Measurements from ENCODE around the gene TTF2.

Gene TTF2

DNA sequence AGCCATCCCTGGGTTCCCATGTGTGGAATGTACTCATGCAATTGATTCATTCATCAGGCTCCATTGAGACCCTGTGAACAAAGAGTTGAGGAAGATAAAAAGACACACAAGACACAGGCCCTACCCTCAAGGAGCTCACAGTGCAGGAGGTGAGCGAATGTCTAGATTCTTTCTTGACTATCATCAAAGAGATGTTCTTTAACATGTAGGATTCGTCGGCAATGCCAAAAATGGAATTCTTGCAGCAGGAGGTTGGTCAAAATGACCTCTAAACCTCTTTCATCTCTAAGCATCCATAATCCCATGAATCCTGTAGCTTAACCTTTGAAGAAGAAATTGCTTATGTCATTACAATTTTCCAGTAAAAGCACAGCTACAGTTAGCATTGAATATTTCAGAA is 27.9 kb upstream of the TTF2 start:
- TF ChIP-seq EGR1 (IDR thresholded peaks at IDR 0.05) (no peak), NFIC (IDR thresholded peaks at IDR 0.05) (no peak), EP300 (IDR thresholded peaks at IDR 0.05; ENCODE audit: borderline replicate concordance) (no peak), TEAD4 (IDR thresholded peaks at IDR 0.05) (no peak), RAD21 (IDR thresholded peaks at IDR 0.05; ENCODE audit: low read depth) (no peak)
- TF ChIP-seq, protein P1, sequence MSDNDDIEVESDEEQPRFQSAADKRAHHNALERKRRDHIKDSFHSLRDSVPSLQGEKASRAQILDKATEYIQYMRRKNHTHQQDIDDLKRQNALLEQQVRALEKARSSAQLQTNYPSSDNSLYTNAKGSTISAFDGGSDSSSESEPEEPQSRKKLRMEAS (IDR thresholded peaks at IDR 0.05), result no peak
- TF ChIP-seq, protein P2, sequence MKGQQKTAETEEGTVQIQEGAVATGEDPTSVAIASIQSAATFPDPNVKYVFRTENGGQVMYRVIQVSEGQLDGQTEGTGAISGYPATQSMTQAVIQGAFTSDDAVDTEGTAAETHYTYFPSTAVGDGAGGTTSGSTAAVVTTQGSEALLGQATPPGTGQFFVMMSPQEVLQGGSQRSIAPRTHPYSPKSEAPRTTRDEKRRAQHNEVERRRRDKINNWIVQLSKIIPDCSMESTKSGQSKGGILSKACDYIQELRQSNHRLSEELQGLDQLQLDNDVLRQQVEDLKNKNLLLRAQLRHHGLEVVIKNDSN (IDR thresholded peaks at IDR 0.05), result no peak

DNA sequence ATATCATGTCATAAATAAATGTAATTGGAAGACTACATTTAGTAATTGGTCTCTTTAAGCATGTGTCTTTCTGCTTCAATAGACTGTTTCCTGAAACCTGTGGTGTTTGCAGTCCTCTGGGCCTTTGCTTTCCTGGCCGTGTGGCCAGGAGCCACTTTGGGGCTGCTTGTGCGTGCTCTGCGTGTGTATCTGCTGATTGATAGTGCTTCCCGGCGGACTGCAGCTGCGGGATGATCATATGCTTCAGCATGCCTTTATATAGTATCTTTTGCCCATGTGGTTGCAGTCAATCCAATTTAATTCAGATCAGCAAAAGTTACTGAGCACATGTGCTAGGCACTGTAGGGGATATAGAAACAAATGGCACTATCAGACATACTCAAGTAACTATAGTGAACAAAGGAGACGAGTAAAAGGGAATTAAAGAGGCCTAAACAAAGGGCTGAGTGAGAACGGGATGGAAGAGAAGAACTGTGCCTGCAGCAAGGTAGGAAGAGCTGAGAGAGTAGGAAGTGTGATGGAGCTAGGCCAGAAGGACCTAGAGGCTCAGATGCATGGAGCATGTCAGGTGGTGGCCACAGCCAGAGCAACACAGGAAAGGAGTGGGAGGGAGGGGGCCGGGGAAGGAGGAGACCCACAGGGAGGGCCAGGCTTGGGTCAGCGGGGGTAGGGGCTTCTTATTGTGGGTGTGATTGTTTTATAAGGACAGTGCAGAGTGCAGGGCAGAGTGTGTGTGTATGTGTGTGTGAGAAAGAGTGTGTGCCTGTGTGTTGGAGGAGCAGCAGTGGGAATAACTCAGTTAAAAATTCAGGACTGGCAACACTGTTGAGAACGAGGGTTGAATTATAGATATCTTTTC is 27.2 kb upstream of the TTF2 start:
- TF ChIP-seq, protein P3, sequence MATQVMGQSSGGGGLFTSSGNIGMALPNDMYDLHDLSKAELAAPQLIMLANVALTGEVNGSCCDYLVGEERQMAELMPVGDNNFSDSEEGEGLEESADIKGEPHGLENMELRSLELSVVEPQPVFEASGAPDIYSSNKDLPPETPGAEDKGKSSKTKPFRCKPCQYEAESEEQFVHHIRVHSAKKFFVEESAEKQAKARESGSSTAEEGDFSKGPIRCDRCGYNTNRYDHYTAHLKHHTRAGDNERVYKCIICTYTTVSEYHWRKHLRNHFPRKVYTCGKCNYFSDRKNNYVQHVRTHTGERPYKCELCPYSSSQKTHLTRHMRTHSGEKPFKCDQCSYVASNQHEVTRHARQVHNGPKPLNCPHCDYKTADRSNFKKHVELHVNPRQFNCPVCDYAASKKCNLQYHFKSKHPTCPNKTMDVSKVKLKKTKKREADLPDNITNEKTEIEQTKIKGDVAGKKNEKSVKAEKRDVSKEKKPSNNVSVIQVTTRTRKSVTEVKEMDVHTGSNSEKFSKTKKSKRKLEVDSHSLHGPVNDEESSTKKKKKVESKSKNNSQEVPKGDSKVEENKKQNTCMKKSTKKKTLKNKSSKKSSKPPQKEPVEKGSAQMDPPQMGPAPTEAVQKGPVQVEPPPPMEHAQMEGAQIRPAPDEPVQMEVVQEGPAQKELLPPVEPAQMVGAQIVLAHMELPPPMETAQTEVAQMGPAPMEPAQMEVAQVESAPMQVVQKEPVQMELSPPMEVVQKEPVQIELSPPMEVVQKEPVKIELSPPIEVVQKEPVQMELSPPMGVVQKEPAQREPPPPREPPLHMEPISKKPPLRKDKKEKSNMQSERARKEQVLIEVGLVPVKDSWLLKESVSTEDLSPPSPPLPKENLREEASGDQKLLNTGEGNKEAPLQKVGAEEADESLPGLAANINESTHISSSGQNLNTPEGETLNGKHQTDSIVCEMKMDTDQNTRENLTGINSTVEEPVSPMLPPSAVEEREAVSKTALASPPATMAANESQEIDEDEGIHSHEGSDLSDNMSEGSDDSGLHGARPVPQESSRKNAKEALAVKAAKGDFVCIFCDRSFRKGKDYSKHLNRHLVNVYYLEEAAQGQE (IDR thresholded peaks at IDR 0.05; ENCODE audit: low read depth), result no peak
- TF ChIP-seq, protein P1 (IDR thresholded peaks at IDR 0.05), result no peak

DNA sequence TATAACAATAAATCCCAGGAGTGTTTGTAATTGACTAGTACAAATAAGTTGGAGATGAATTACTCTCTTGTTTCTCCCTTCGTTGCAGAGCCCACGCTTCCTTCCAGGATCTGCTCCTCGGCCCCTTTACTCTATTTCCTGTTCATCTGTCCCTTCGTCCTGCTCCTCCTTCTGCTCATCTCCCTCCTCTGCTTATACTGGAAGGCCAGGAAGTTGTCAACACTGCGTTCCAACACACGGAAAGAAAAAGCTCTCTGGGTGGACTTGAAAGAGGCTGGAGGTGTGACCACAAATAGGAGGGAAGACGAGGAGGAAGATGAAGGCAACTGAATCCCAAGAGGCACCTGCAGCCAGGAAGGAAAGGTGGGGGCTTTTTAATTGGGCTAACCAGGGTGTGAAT is 26.4 kb upstream of the TTF2 start:
- no peak for TF ChIP-seq TAF1 (IDR thresholded peaks at IDR 0.05; ENCODE audit: low read depth)
- TF ChIP-seq TEAD4 (IDR thresholded peaks at IDR 0.05), result no peak
- TF ChIP-seq, protein P1 (IDR thresholded peaks at IDR 0.05), result no peak
- TF ChIP-seq, protein P3 (IDR thresholded peaks at IDR 0.05; ENCODE audit: low read depth), result no peak
- no peak for TF ChIP-seq CREB1 (IDR thresholded peaks at IDR 0.05; ENCODE audit: low read depth)
- no peak for TF ChIP-seq CEBPB (IDR thresholded peaks at IDR 0.05)
- no peak for TF ChIP-seq EP300 (IDR thresholded peaks at IDR 0.05; ENCODE audit: borderline replicate concordance)

DNA sequence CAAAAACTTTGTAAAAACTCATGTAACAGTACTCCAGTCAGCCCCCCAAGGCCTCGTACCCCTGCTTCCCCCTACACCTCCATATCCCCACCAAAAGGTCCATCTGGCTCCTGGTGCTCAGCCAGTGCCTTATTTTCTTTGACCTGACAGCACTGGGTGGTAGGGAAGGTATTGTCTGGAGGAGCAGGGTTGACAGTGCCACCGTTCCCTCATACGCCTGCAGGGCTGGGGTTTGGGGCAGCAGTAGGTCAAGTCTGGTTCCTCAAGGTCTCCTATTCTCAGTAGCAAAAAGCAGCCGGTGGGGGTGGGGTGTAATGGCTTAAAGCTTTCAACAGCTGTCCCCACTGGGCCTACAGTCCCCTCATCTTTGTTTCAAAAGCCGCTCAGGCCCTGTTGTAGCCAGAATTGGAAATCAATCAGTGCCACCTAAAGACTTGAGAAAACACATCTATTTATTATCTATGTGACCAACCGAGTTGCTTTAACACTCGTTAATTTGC is 25.3 kb upstream of the TTF2 start:
- TF ChIP-seq EGR1 (IDR thresholded peaks at IDR 0.05), result no peak
- TF ChIP-seq TCF12 (IDR thresholded peaks at IDR 0.05; ENCODE audit: low read depth), result no peak
- TF ChIP-seq, protein P1 (IDR thresholded peaks at IDR 0.05), result no peak
- no peak for TF ChIP-seq FOXM1 (IDR thresholded peaks at IDR 0.05; ENCODE audit: borderline replicate concordance, low read depth)

DNA sequence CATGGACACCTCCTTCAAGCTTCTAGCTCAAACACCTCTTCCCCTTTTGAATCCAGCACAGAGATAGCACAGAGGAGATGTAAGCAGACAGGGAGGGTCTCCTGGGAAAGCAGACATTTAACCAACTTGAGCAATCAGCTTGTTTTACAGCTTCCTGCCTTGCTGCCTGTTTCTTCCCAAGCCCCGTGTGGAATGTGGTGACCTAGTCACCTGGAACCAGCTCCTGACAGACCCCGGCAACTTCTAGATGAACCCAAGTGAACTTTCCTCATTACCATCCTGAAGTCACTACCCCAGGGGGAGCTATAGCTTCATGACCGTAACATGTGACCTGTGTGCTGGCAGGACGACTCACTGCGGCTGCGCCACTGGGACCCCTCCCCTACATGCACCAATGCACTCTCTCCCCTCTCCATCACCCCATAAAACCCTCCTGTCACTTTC is 24.1 kb upstream of the TTF2 start:
- TF ChIP-seq EGR1 (IDR thresholded peaks at IDR 0.05) (no peak), EP300 (IDR thresholded peaks at IDR 0.05; ENCODE audit: borderline replicate concordance) (no peak), CREB1 (IDR thresholded peaks at IDR 0.05; ENCODE audit: low read depth) (no peak), ZBTB7A (IDR thresholded peaks at IDR 0.05; ENCODE audit: low read depth) (no peak), TAF1 (IDR thresholded peaks at IDR 0.05; ENCODE audit: low read depth) (no peak), RAD21 (IDR thresholded peaks at IDR 0.05; ENCODE audit: low read depth) (no peak), TEAD4 (IDR thresholded peaks at IDR 0.05) (no peak)
- TF ChIP-seq, protein P3 (IDR thresholded peaks at IDR 0.05; ENCODE audit: low read depth), result no peak
- TF ChIP-seq, protein P2 (IDR thresholded peaks at IDR 0.05), result no peak
- TF ChIP-seq, protein P1 (IDR thresholded peaks at IDR 0.05), result no peak
